Keratinocyte (primary cell): ENCODE measurements around the gene SEMA4A. TPM values are rescaled to one million over a fixed set of nuclear protein-coding genes. Genes with fewer than 3 reads are reported as not detected.

Source experiments
- DNase-seq: peaks from one replicate; pipeline ENCODE4 v3.0.0-alpha.2; 2011; ENCODE audit warnings: low read depth, missing footprints, low spot score
- FAIRE-seq: peaks from 2 replicates; lab custom pipeline; 2011; peaks lifted over from hg19 to GRCh38; lab: Jason Lieb, UNC
- H2AFZ ChIP-seq: 2 replicates; pipeline ENCODE4 v1.6.0; 2012; ENCODE audit warnings: low read length, control low read depth, inconsistent platforms; ENCODE audit not compliant: control insufficient read depth
- H3K27ac ChIP-seq: 2 replicates; pipeline ENCODE4 v1.5.1; 2011; ENCODE audit warnings: low read length; ENCODE audit not compliant: control insufficient read depth, insufficient read depth
- H3K27me3 ChIP-seq: 3 replicates; pipeline ENCODE4 v1.6.0; 2011; ENCODE audit warnings: low read length; ENCODE audit not compliant: control insufficient read depth, insufficient read depth; ENCODE audit errors: extremely low read depth
- H3K36me3 ChIP-seq, 2 experiments: 2 replicates in 1 of 2; 3 replicates in 1 of 2; pipeline ENCODE4 v1.5.1; 2011; ENCODE audit warnings: low read length in 2 of 2, mild to moderate bottlenecking in 1 of 2; ENCODE audit not compliant: control insufficient read depth in 2 of 2, insufficient read depth in 2 of 2; ENCODE audit errors: extremely low read depth in 1 of 2
- H3K4me1 ChIP-seq: 3 replicates; pipeline ENCODE4 v1.5.1; 2011; ENCODE audit warnings: low read length; ENCODE audit not compliant: control insufficient read depth, insufficient read depth; ENCODE audit errors: extremely low read depth
- H3K4me2 ChIP-seq: 3 replicates; pipeline ENCODE4 v1.6.0; 2011; ENCODE audit warnings: low read depth, low read length; ENCODE audit not compliant: control insufficient read depth, insufficient read depth; ENCODE audit errors: extremely low read depth
- H3K4me3 ChIP-seq, 3 experiments: fragments of 200-600 bp in 1 of 3; sonication (generic) in 1 of 3; 2 replicates in 2 of 3; 3 replicates in 1 of 3; pipeline ENCODE4 v1.5.1; 2011 to 2016; ENCODE audit warnings: low read length in 3 of 3, mild to moderate bottlenecking in 3 of 3, control low read depth in 2 of 3, inconsistent platforms in 1 of 3, low read depth in 1 of 3, mixed read lengths in 1 of 3, mixed run types in 1 of 3, moderate library complexity in 1 of 3; ENCODE audit not compliant: control insufficient read depth in 2 of 3, insufficient read depth in 2 of 3; ENCODE audit errors: extremely low read depth in 1 of 3
- H3K79me2 ChIP-seq: 2 replicates; pipeline ENCODE4 v1.6.0; 2012; ENCODE audit warnings: low read length; ENCODE audit not compliant: control insufficient read depth, insufficient read depth
- H3K9ac ChIP-seq: 3 replicates; pipeline ENCODE4 v1.6.0; 2011; ENCODE audit warnings: low read length; ENCODE audit not compliant: control insufficient read depth, insufficient read depth; ENCODE audit errors: extremely low read depth
- H3K9me1 ChIP-seq: 3 replicates; pipeline ENCODE4 v1.6.0; 2011; ENCODE audit warnings: low read length; ENCODE audit not compliant: control insufficient read depth, insufficient read depth; ENCODE audit errors: extremely low read depth
- H3K9me3 ChIP-seq: 2 replicates; pipeline ENCODE4 v1.5.1; 2012; ENCODE audit warnings: low read depth, low read length; ENCODE audit not compliant: control insufficient read depth
- H4K20me1 ChIP-seq: 3 replicates; pipeline ENCODE4 v1.6.0; 2011; ENCODE audit warnings: low read length; ENCODE audit not compliant: control insufficient read depth, insufficient read depth; ENCODE audit errors: extremely low read depth
- EZH2 ChIP-seq: IDR thresholded peaks from one replicate; pipeline ENCODE4 v1.6.1; 2012; ENCODE audit warnings: inconsistent platforms, mild to moderate bottlenecking, low read length, moderate library complexity
- dilution Hi-C: fragments of 300-500 bp; cut with MboI; formaldehyde crosslinking; loops from one replicate; pipeline ENCODE4 v1.7.0; 2020; ENCODE audit warnings: low sequenced_read_pairs; ENCODE audit not compliant: extremely low pct_ligation_motif_present
- polyA plus RNA-seq, 5 experiments: library from polyadenylated mRNA; depleted of rRNA in 3 of 5; stranded (reverse) in 3 of 5; stranded (forward) in 1 of 5; unstranded in 1 of 5; fragments of >200 nt; gene quantifications; 1 replicate in 1 of 5; 2 replicates in 3 of 5; 3 replicates in 1 of 5; pipeline versions ENCODE4 v1.2.1 to v1.2.3, GENCODE V29; 2011 to 2012; ENCODE audit warnings: missing spikeins in 2 of 5, low read depth in 1 of 5, low replicate concordance in 1 of 5
- TF ChIP-seq, protein P1 (sequence below), 3 experiments: IDR thresholded peaks in 1 of 3; conservative IDR thresholded peaks in 1 of 3; optimal IDR thresholded peaks in 1 of 3; 2 replicates in 2 of 3; 3 replicates in 1 of 3; pipeline versions ENCODE3 to v1.5.1; 2011; ENCODE audit warnings: low read length in 3 of 3, mild to moderate bottlenecking in 3 of 3, moderate library complexity in 2 of 3, control low read depth in 1 of 3, inconsistent platforms in 1 of 3; ENCODE audit not compliant: insufficient read depth in 2 of 3; ENCODE audit errors: extremely low read depth in 1 of 3

The SEMA4A gene
- polyA plus RNA-seq, 1 donor (not counting 4 experiments of a cell fraction or from before 2014, with no cell fraction given) = 7.9 TPM

DNA sequence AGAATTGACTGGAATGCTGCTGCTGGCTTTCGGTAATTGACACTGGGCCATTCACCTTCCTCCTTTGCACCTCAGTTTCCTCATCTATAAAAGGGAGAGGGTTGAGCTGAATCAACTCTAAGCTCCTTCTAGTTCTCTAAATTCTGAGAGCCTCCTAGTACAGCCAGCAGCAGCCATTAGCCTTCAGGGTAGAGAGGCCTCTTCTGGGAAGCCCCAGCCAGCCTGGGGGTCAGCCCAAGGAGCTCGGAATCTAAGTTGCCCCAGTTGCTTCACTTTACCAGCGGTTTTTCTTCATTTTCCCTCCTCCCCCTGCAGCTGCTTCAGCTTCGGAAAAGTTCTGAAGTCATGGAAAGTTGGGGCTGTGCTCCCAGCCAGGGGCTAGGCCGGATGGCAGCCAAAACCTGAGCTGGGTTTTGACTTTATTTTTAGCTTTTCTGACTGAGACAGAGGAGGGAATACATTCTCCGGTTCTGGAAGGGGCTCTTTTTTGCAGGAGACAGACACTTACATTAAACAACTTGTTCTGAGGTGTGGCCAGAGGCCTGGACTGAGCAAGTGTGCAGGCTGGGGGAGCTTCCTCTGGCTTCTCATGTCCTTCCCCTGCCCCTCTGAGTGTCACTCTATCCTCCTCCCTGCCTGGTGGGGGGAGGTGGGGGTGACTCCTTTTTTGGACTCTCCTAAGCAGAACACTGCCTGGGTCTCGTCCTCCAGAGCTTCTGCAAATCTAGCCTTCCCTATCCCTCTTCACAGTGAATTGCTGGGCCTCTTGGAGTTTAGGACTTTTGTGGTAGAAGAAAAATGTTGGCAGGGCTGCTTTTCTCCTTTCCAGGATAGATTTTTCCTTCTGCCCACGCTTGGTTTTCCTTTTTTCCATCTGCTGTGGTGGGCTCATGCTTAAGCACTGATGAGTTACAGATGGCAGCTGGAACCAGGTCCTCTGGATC lies 24.5 kb upstream of the SEMA4A start:
- Histone ChIP-seq H3K4me2 (peak overlapping the region; percentile 75), H3K9me3 (no peaks in the 10 kb centered on the region), H3K4me3 (peak overlapping the region in 2 of 3 experiments; percentile 18 to 39), H2AFZ (no peak overlapping the region), H3K36me3 (peaks cover 19 to 40% of the 10 kb centered on the region in 2 experiments), H3K9ac (peak overlapping the region; percentile 80), H3K79me2 (peaks cover 71% of the 10 kb centered on the region), H4K20me1 (peaks cover 5% of the 10 kb centered on the region), H3K27ac (peak overlapping the region; percentile 97), H3K27me3 (no peaks in the 10 kb centered on the region), H3K9me1 (no peaks in the 10 kb centered on the region), H3K4me1 (peaks cover 64% of the 10 kb centered on the region)
- dilution Hi-C loops = no loop called here
- no peak for FAIRE-seq
- TF ChIP-seq, protein P1, sequence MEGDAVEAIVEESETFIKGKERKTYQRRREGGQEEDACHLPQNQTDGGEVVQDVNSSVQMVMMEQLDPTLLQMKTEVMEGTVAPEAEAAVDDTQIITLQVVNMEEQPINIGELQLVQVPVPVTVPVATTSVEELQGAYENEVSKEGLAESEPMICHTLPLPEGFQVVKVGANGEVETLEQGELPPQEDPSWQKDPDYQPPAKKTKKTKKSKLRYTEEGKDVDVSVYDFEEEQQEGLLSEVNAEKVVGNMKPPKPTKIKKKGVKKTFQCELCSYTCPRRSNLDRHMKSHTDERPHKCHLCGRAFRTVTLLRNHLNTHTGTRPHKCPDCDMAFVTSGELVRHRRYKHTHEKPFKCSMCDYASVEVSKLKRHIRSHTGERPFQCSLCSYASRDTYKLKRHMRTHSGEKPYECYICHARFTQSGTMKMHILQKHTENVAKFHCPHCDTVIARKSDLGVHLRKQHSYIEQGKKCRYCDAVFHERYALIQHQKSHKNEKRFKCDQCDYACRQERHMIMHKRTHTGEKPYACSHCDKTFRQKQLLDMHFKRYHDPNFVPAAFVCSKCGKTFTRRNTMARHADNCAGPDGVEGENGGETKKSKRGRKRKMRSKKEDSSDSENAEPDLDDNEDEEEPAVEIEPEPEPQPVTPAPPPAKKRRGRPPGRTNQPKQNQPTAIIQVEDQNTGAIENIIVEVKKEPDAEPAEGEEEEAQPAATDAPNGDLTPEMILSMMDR (optimal IDR thresholded peaks at IDR 0.05 in 1 of 3, IDR thresholded peaks at IDR 0.05 in 1 of 3, conservative IDR thresholded peaks at IDR 0.05 in 1 of 3; ENCODE audit: extremely low read depth in 1 of 3, insufficient read depth in 2 of 3, low read length in 3 of 3) = no peak
- TF ChIP-seq EZH2 = no peak
- DNase-seq = no peak

DNA sequence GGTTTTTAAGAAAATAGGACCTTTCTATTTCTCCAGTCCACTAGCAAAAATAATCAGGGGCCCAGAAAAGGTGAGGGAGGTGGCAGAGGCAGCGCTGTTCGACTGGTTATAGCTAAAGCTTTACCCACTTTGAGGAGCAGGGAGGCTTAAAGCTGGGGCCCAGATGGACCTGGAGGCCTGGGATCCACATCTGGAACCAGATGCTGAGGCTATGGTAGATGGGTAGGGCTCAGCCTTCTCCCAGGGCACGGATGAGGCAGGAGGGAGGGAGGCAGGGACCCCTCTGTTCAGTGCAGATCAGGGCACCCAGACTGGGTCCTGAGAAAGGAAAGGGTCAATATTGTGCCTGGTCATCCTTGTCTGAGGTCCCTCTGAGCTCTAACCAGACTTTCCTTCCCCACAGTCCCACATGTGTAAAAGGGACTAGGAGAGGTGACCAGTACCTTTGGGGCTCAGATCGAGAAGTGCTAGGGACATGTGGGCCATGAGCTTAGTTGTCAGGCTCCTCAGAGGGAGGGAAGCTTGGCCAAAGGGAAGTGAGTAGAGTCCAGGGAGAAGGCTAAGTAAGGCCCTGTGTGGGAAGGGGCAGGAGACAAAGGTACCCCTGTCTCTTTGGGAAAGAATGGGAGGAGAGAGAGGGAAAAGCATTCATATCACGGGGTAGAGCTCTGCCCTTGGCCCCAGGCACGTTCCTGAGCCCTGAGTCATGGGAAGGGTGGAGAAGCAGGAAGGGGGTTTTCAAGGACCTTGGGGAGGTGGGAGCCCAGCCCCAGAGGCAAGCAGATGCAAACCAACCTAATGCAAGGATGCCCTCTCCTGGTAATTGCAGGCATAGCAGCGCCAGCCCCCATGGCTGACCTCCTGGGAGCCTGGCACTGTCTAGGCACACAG lies 23.5 kb upstream of the SEMA4A start:
- DNase-seq = peak; percentile 95
- Histone ChIP-seq H3K27me3 (no peaks in the 10 kb centered on the region), H3K9ac (peak overlapping the region; percentile 80), H3K79me2 (peaks cover 70% of the 10 kb centered on the region), H2AFZ (no peak overlapping the region), H3K36me3 (peaks cover 29 to 46% of the 10 kb centered on the region in 2 experiments), H3K4me3 (peak overlapping the region in 2 of 3 experiments; percentile 1 to 35), H4K20me1 (peaks cover 8% of the 10 kb centered on the region), H3K9me3 (no peaks in the 10 kb centered on the region), H3K4me1 (peaks cover 55% of the 10 kb centered on the region), H3K9me1 (no peaks in the 10 kb centered on the region), H3K4me2 (peak overlapping the region; percentile 75), H3K27ac (peak overlapping the region; percentile 97)
- TF ChIP-seq, protein P1 (optimal IDR thresholded peaks at IDR 0.05 in 1 of 3, IDR thresholded peaks at IDR 0.05 in 1 of 3, conservative IDR thresholded peaks at IDR 0.05 in 1 of 3; ENCODE audit: extremely low read depth in 1 of 3, insufficient read depth in 2 of 3, low read length in 3 of 3) = peak; percentile 96 to 98 (median 97)
- no peak for TF ChIP-seq EZH2
- dilution Hi-C loops = no loop called here
- peak; percentile 90 for FAIRE-seq
